NCI-H82 (cell line): ENCODE measurements around the gene GRIN1.
A peak's percentile ranks its signal among the peaks of the same experiment; 100 is the strongest.

Source experiments
- DNase-seq: peaks from one replicate; lab custom pipeline; 2025; lab: John Stamatoyannopoulos, UW

GRIN1 gene

DNA sequence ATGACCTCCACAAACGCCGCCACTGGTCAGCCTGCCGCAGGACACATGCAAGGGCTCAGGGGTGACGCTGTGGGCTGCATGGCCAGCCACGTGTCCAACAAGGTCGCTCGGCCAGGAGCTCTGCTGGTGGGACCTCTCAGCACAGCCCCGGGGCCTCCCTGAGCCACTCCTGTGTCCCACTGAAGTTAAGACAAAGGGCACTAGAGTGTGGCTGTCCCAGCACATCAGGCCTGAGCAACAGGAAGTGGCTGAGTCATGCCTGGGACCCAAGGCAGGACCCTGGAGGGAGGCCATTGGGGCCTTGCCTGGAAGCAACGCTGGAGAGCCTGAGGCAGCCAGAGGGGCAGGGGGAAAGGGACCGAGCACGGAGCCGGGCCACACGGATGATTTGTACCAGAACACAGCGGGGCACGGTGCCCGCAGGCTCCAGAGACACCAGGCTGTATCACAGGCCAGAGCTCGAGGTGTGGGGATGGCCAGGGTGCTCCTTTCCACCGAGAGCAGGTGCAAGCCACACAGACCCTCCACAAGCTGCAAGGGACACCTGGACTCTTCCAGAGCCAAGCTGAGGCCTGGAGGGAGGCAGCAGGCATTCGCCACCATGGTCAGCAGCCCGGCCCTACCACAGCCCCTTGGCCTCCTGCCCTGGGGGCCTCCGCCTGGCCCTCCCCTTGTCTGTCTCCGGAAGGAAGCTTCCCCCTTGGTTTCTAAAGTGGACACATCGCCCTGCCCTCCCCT is 39.4 kb downstream of the GRIN1 start:
- DNase-seq: no peak

DNA sequence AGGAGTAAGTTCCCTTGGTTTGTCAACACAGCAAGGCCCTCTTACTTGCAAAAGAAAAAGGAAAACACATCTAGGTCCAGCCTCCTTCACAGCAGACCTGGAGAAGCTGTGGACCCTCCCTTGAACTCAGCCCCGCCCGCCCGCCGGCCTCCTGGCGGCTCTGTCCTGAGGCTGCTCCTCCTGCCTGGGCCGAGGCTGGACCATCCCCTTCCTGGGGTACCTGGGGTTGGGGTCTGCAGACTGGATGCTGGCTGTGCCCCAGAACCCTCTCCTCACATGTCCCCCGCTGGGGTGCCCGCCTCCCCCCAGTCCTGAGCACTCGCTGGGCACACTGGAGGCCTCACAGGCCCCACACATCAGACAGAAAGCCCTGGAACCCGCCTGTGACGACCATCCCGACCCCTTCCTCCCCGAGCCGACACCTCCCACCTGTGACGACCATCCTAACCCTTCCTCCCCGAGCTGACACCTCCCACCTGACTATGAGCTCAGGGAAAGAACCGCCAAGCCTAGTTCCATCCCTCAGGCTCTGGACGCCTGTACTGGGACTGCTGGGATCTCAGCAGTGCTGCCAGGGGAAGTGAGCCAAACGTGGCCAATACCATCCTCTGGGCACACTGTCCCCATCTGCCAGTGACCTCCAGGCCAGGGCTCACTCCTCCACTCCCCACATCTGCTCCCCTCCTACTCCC is 40.1 kb downstream of the GRIN1 start:
- no peak for DNase-seq

GRCh38 chr9:137179761-137180160 is 40.8 kb downstream of the GRIN1 start:
- DNase-seq: no peak

DNA sequence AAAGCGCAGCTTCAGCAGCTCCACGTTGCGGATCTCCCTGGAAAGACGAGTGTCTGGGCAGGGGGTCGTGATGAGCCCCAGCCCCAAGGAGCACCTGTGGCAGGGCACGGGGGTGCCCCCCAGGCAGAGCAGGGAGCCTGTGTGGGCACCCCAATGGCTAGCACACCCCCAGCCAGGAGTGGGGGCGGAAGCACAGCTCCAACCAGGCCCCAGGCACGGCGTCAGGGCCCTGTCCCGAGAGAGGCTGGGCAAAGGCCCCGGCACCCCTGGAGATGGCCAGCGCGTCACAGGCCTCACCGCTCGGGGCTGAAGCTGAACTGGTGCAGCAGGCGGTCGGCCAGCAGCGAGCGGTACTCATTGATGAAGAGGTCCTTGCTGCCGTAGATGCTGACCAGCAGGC is 41.5 kb downstream of the GRIN1 start:
- DNase-seq: no peak

- DNase-seq: no peak
These were observed 42.7 kb downstream of the GRIN1 start for GRCh38 chr9:137181680-137182079.

- no peak for DNase-seq
These were observed 43.9 kb downstream of the GRIN1 start for GRCh38 chr9:137182836-137183235.

- DNase-seq: no peak
These were observed 45.1 kb downstream of the GRIN1 start for GRCh38 chr9:137183980-137184595.

DNA sequence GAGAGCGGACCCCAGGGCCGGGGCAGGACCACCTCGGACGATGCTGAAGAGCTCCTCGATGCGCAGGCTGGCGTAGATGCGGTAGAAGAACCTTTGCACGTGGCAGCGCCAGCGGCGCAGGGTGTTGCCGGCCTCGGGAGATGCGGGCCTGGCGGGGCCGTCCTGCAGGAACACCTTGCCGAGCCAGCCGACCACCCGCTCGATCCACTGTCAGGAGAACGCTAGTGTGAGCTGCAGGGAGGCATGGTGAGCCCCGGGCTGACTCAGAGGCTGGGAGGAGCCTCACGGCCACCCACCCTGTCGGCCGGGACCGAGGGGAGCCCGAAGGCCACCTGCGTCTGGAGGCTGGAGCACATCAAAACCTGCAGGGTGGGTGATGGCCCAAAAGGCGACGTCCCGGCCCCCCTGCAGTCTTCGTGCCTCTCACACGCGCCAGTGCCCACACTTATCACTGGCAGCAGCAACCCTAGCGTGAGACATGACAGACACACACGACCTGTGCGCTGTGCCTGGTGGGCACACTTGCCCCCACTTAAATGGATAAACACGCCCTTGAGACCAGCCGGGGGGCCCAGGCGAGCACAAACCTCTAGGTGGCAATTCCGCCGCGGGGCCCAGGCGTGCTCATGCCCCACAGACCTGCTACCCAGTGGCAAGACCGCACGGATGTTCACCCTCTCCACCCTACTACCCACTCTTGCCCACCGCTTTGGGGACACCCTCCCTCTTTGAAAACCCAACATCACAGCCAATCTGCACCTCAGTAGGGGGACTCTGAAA is 46.1 kb downstream of the GRIN1 start:
- no peak for DNase-seq

- DNase-seq: no peak
These were observed 47.0 kb downstream of the GRIN1 start for GRCh38 chr9:137185921-137186320.

DNA sequence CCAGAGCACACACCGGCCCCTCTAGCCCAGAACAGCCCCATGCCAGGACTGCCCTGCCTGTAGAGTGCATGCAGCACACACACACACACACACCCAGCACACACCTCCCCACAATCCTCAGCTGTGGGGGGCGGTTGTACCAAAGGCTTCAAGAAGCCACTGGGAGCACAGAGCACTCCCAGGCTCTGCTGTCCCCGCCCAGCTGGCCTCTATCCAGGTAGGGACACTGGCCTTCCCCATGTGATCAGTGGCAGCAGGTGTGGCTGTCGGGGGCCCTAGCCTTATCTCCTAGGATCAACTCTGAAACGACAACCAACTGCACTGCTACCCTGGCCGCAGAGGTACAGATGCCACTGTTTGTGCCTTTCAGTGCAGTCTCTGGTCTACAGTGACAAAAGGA is 47.4 kb downstream of the GRIN1 start:
- no peak for DNase-seq

DNA sequence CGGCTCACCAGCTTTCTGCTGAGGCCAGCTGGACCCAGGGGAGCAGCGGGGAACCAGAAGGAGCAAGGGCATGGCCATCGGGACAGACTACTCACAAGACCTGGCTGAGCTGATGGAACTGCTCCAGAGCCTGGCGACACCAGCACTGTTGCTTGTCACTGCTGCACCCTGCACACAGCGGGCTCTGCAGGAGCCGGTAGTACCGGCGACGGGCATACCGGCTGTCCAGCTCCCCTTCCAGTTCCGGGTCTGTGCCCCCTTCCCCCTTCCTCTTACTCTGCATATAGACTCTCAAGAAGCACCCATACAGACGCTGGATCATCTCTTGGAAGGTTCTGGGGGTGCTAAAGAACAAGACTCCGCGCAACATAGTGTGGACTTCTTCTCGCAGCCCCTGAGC is 48.4 kb downstream of the GRIN1 start:
- no peak for DNase-seq

GRCh38 chr9:137188086-137188489 is 49.1 kb downstream of the GRIN1 start:
- DNase-seq: no peak

DNA sequence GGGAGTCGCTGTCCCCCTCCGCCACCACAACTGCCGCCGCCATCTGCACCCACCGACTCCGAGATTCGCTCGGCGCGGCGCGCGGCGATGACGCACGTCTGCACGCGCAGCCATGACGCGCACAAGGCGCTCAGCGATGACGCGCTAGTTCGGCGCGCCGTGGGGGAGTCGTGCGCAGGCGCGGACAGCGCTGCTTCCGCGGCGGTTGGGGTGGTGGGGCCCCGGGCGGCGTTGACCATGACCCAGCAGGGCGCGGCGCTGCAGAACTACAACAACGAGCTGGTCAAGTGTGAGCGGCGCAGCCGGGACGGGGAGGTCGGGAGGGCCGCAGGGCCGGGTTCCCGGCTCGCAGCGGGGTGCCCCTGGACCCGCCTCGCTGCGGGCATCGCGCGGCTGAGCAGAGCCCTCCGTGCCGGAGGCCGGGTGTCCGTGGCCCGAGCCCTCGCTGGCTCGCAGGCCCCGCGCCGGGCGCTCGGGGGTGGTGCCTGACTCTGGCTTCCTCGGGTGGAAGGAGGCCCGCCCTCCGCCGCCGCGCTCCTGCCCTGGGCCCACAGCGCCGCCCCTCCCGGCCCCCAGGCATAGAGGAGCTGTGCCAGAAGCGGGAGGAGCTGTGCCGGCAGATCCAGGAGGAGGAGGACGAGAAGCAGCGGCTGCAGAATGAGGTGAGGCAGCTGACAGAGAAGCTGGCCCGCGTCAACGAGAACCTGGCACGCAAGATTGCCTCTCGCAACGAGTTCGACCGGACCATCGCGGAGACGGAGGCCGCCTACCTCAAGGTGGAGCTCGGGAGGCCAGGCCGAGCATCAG is 49.7 kb downstream of the GRIN1 start, which contains the start of the genes ANAPC2 and SSNA1:
ANAPC2 (minus strand) TSS at position 71 of the 807 bp plus-strand sequence; CDS start at position 43, 28 bp downstream.
SSNA1 (plus strand) TSS at position 187 of the 807 bp plus-strand sequence; CDS start at position 238, 51 bp downstream.
- peak; percentile 93 for DNase-seq

- no peak for DNase-seq
These were observed 50.6 kb downstream of the GRIN1 start for GRCh38 chr9:137189297-137190295.

GRCh38 chr9:137190315-137190856 is 51.4 kb downstream of the GRIN1 start:
- peak; percentile 15 for DNase-seq

- no peak for DNase-seq
These were observed 52.3 kb downstream of the GRIN1 start for GRCh38 chr9:137191245-137191644.

- no peak for DNase-seq
These were observed 52.9 kb downstream of the GRIN1 start for GRCh38 chr9:137191691-137192447.

GRCh38 chr9:137192448-137192780 is 53.5 kb downstream of the GRIN1 start:
- DNase-seq: no peak

DNA sequence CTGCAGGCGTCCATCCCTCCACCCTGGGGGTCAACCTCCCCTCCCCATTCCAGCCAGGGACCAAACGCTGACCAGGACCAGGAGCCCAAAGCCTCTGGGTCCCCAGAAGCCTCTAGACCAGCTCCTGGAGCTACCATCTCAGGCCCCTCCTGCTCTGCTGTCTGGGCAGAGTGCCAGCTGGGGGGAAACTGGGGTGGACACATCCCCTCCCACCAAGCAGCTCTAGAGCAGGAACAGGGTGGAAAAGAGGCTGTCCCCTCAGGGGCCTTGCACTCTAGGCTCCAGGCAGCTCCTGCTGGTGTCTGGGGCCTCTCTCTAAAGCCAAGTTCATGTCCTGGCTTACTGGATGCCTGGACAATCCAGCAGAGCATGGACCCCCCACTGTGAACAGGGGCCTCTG is 53.9 kb downstream of the GRIN1 start:
- DNase-seq: no peak
